CD4-positive, alpha-beta T cell treated with Interleukin-12 subunit alpha and Interleukin-12 subunit beta, for 1 hour (primary cell): ENCODE measurements around the gene NFIA.

Source experiments
- DNase-seq: peaks from one replicate; pipeline ENCODE4 v3.0.0-alpha.2; 2020

Gene NFIA

DNA sequence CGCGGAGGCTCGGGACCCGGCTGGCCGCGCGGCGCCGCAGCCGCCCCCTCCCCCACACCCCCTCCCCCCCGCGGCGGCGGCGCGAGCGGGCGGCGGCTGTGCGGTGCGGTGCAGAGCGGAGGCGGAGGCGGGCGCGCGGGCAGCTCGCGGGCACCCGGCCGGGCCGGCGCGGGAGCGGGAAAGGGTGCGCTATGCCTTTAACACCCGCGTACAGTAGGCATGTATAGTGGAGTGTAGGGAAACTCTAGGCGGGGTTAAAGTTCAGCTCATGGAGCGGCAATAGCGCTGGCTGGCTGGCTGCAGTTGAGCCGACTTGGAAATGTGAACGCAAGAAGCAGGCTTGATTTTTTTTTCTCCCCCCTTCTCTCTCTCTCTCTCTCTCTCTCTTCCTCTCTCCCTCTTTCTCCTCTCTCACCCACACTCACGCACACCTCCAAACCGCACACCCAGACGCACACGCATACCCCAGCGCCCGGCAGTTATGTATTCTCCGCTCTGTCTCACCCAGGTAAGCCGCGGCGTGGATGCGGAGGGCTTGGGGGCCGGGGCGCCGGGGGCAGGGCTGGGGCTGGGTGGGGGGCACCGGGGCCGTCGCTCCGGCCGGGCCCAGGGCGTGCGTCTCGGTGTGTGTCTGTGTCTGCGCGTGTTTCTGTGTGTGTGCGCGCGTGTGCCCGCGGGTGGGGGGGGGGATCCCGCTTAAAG is at the start of gene NFIA:
TSS of gene NFIA (plus strand) at position 251 of the 702 bp plus-strand sequence.
- DNase-seq = peak; percentile 37

DNA sequence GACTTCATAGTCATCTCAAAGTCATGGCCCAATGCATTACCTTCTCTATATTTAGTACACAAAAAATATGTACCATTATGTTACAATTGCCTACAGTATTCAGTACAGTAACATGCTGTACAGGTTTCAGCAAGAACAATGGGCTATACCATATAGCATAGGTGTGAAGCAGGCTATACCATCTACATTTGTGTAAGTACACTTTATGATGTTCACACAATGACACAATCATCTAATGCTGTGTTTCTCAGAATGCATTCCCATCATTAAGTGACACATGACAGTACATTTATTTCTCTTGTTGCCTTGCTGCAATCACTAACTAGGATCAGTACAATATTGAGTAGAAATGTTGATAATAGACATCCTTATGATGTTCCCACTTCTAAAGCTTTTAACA is 46.5 kb upstream of the NFIA start:
- no peak for DNase-seq

DNA sequence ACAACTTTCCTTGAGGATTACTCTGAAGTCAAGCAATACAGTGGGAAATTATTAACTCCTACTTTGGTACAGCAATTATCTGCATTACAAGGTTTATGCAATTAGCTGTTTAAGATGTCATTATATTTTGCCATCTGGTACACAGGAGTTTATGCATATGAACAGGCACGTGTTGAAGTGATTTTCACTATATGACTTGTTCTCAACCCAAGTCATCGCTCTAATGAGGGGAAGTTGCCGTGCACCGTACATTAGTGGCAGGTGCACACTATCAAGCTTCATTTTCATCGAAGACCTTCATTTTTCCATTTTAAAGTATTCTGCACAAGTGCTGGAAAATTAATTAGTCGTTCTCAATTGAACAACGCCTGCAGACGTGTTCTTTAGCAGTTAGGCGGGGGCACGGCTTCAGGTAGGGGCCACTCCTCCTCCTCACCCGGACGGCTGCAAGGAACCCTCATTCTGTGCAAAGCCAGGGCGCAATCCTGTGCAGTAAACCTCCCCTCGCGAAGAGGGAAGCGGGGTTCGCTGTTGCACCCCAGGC is 39.8 kb upstream of the NFIA start:
- DNase-seq = no peak

DNA sequence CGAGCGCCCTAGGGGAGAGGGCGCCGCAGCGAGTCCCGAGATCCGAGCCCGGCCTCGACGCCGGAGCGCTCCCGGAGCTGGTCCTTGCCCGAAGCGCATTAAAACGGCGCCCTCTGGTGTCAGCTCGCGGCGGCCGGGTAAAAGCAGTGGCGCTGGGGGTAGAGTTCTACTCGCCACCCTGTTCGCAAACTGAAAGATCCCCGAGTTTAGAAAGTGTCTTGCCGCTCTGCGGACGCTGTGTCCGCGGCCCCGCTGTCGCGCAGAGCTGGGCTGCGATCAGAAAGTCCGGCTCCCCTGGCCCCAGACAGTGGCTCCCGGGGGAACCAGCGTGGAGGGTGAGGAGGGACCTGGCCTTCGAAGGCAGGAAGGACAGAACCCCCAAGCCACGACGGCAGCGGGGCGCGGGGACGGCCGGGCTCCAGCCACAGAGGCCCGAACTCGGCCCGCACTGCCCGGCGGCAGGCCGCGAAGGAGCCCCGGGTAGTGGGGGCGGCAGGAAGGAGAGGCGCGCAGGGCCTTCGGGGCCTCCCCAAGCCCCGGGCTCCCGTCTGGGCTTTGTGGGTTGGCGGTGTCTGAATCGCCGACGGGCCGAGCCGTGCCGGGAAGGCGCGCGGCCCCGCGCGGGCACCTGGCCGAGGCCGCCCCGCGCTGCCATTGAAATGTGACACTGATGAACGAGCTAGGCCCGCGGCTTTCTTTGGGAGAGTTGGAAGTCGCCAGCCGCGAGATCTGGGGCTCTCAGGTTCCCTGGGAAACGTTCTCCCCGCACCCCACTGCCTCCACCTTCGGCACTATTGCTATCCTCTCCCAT is 39.1 kb upstream of the NFIA start:
- DNase-seq = peak; percentile 81

DNA sequence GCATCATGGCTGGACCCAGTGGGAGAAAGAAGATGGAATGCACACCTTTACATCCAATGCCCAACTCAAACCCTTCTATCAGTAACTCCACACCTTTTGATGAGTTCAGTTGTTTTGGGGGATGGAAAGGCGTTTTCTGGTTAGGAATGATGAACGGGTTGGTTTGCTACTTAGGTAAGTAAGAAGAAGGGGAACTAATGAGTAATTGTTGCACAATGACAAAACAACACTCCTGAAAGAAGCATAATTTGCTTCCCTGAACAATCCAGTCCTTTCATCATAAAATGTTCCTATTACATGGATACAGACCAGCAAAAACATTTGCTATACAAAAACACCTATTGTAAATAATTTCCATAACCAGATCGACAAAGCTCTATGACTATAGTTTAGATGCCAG is 35.9 kb upstream of the NFIA start:
- no peak for DNase-seq

DNA sequence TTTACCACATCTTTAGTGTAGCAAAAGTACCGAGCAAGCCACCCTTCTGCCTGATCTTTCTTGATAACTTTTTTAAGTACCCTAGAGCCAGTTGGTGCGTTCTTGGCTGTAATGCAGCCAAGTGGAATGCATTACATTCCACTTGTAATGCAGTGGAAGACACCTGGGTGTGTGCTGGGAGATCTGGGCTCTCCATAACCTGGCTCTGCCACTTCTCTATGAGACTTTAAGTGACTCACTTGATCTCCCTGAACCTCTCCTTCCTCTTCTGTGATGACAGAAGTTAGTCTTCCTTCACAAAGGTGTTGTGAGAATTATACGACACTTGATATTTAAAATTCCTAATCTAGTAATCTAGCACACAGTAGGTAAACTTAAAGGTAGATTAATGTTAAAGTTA is 35.3 kb upstream of the NFIA start:
- no peak for DNase-seq

DNA sequence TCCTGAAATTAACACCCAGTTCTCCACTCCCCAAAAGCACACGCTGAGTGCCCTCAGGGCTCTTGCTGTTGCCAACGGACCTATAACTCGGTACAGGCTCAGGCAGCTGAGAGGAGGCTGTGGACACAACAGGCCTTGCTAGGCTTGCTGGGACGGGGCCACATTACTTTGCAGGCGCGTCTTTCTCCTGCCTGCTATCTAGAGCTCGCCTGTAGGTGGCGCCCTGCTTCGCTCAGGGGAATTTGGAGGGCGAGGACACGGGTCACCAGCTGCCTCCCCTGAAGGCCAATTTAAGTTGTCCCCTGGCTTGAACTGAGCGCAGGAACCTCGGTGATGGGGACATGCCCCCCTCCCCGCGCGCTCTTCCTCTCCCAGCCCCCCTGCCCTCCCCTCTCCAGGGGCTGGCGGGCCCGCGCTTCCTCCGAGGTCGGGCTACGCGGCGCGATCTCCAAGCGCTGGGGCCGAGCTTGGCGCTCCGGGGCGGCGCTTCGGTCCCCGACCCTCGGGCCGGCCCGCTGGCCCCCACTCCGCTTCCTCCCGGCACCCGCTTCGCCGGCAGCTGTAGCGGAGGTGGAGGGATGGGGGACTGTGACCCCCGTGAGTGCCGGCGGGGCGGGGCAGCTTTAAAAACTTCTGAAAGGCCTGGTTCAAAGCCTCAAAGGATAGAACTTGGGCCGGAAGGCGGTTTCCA is 32.4 kb upstream of the NFIA start:
- peak; percentile 89 for DNase-seq

DNA sequence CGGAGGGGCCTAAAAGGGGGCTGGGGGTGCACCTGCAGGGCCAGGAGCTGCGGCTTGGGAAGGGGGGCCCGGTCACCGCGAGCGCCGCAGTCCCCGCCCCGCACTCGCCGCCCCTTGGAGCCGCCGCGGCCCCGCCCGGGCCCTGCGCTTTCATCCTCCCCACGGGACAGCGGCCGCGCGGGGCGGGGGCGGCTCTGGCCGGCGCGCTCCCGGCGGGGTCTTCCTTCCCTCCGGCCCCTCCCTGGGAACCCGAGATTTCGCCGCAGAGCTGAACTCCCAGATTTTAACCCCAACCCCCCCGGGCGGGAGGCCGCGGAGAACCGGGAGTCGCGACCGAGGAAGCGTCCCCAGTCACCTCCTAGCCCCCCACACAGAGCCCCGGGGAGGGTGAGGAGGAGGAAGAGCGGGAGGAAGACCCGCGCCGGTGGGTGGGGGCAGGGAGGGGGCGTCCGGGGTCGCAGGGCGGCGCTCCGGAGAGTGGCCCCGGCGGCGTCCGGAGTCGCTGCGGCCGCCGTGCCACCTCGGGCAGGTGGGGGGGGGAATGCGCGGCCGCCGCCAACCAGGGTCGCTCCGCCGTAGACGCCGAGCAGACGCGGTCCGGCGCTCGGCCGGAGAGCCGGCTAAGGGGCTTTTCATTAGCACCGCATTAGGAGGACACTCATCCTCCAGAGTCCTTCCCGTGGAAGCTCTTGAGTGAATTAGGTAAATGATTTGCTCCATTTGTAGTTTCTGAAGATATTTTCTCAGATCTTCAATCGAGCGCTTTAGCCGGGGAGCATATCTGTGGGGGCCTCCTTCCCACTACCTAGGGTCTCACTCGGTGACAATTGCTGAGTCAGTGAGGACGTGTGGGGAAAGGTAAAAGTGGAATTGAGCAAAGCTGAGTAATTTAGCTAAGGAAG is 31.6 kb upstream of the NFIA start:
- DNase-seq = no peak

DNA sequence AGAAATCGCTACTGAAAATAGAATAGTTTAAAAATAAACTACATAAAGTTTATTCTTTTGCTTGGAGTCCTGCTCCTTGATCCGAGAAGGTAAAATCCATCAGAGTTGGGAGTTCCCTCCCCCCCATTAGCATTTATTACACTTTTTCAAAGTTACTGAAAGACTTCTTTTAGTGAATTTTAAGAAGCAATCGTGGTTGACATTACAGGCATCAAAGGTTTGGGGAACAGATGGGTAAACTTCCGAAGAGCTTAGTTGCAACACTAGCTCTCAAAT is 31.0 kb upstream of the NFIA start:
- DNase-seq = no peak

DNA sequence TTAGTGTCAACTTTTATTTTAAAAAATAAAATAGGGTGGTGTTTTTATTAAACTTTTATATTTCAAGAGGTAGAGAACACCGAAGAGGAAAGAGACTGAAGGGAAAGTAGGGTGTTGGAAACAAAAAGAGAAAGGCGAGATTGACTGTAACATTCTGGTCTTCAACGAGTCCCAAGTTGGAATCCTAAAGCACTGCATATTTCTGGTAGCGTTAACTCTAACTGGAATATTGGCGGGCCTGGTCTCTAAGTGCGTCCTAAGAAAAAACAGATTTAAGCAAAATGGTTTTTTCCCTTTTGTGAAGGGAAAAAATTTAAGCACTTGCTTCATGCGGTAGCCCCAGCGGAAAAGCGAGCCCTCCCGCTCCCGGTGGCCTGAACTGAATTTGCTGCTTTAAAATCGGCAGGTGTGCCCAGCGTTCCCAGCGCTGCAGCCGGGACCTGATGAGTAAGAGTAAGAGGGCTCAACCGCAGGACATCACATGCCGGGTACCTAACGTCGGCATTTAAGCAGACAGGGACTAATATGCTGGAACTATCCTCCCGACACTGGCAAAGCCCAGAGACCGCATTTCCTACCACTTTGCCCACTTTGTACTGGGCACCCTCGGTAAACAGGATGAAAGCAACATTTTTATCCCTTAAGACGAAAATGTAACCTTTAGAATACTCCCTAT is 30.5 kb upstream of the NFIA start:
- no peak for DNase-seq

DNA sequence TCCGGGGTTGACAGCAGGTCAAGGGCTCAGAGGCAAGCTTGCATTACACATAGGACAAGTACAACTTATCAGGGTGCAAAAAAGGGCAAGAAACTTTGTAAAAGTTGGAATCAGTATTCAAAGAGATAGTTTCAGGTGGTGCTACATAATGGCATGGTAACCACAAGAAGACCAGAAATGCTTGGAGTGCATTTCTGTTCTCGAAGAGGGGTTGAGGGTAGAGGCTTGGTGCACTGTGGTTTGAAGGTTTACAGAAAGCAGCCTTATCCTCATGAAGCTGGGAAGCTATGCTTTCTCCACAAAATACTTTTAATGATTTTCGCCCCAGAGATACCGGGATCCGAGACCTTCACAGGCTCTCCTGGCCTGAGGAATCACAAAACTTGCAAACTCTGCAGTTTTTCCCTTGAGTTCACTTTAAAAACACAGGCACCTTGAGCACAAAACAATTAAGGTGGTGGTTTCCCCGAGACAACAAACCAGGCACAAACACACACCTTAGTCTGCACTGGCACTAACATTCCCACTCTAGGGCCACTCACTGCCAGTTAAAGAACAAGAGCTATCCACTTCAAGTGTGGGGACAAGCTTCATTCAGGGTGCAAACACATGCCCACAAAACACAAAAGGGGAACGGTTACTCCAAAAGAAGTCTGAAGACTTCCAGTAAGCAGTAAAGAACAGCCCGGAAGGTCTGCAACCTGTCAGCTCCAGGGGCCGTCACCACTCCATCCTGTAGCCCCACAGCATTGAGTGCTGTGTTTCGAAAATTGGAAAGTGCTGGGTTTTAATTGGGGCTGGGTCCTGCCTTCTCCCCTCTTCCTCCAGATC is 29.8 kb upstream of the NFIA start:
- no peak for DNase-seq

DNA sequence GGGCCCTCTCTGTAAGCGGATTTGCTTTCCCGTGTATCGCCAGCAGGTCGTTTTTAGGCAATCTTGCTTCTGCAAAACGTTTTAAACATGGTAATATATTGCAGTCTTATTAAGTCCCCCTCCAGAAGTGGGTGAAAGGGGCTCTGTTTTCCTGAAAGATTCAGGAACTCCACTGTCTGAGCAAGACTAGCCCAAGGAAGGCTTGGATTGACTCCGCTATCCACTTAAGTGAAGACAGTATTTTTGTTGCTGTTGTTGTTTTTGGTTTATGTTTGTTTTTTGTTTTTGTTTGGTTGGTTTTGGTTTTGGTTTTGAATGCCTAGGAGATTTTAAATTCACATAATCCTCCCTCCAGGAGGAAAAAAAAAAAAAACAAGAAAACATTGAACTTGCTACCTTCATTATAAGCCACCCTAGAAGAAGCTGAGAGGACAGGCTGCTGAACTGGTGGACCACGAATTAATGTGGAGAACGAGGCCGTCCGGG is 29.1 kb upstream of the NFIA start:
- no peak for DNase-seq

DNA sequence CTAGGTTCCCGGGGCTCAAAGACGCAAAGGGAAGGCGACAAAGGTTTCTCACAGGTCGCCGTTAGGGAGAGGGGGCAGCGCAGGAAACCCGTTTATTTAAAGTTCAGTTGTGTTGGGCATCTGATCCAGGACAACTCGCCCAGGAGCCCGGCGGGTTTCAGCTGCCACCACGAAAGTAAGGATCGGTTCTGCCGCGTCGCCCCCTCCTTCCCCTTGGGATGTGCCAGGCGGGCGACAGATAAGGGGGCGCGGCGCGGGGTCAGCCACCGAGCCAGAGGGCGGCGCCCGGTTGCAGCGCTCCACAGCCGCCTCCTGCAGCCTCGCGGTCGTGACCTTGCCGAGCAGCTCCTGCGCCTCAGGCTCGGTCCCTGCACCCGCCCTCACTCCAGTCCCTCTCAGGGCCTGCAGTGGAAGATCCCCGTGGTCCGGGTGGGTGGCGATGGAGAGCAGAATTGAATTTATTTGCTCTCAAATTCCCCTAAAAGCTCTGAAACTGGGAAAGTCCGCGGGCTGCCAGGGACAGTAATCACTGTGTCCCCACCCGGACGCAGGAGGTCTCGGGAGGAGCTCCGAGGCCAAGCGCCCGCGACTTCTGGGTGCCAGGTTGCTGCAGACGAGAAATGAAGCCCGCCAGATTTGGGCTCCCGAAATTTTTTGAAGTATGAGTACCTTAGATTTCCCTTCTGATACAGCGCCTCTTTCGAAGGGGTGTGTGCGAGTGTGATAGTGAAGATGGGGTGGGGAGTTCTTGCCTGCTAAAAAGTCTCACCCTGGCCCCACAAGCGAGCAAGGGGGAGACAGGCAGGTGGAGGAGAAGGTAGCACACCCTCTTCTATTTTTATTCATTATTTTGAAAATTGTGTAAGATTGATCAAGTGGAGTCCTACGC is 28.4 kb upstream of the NFIA start:
- no peak for DNase-seq

DNA sequence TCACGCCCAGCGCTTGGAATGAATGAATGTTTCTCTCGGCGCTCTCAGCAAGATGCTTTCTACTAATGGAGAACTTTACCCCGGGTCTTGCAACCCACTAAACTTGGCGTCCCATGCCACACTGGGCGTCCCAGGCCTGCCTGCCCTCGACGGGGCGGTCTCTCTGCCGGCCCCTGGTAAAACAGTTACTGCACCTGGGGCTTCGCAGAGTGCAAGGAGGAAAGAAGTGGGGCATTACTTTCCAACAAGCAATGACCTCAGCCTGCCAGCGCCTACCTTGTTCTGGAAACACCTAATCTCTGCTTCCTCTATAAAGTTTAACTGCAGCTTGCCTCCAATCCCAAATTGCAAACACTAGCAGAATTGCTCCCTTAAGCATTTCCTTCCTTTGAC is 27.8 kb upstream of the NFIA start:
- DNase-seq = no peak

DNA sequence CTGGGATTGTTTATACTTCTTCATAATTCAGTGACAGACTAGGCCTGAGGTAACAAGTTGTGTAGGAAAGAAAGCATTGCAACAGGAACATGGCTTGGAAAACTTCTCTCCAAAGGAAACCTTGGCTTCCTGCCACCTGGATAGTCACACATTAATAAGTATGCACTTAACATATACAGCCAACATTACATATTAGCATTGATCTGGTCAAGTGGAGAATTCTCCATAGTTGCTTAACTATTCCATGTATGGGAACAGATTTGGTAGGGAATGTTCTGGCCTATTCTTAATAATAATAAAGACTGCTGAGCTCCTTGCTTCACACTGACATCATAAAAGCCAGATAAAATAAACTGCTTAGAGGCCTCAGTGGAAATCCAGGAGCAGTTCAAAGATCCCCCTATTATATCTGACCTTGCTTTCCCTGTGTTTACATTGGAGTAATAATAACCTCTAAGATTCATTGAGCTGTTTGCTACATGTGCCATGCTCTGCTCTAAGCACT is 27.2 kb upstream of the NFIA start:
- no peak for DNase-seq

DNA sequence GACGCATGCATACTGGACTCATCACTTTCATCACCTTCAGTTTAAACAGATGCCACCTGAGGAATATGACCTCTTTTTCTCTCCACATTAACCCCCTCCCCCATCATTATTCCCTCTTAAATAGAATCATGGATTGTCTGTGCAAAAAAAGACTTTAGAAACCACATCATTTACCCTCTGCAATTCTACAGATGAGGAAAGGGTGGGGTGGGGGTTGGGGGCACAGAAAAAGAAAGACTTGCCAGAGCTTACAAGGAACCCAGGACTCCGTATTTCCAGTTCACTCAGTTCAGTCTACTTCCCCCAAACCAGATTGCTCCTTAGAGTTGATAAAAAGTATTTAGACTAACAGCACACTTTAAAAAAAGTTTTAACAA is 26.2 kb upstream of the NFIA start:
- DNase-seq = no peak

DNA sequence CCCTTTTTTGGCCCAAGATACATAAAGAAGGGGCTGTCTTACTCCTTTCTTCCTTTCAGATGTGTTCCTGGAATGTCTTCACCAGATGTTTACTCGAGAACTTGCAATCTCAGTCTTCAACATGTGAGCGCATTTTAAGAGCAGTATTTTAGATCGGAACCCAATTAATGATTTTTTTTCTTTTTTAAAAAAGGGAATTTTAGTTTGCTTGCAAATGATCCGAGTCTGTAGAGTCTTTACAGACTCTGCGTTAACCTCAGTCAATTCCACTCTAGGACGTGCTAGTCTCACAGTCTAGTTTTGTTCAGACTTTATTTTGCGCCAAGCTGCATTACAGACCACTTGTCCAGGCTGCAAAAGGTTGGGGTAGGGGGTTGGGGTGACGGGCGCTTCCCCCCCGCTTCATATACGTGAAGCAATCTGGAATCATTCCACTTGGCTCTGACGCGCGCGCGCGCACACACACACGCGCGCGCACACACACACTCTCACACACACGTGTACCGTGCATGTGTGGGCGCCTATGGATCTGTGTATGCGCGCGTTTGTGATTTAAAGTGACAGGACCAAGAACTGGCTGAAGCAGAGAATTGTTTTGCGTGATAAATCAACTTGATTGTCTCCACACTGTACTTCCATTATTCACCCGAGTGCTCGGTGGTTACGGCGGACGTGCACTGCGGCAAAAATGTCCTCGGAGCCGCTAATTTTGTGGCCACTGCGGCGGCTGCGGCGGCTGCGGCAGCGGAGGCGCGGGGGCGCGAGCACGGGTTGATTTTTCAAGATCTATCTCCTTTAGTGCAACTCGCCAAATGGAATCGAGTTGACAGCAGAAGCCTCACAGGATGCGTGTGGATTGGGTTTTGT is 25.6 kb upstream of the NFIA start:
- DNase-seq = peak; percentile 41

DNA sequence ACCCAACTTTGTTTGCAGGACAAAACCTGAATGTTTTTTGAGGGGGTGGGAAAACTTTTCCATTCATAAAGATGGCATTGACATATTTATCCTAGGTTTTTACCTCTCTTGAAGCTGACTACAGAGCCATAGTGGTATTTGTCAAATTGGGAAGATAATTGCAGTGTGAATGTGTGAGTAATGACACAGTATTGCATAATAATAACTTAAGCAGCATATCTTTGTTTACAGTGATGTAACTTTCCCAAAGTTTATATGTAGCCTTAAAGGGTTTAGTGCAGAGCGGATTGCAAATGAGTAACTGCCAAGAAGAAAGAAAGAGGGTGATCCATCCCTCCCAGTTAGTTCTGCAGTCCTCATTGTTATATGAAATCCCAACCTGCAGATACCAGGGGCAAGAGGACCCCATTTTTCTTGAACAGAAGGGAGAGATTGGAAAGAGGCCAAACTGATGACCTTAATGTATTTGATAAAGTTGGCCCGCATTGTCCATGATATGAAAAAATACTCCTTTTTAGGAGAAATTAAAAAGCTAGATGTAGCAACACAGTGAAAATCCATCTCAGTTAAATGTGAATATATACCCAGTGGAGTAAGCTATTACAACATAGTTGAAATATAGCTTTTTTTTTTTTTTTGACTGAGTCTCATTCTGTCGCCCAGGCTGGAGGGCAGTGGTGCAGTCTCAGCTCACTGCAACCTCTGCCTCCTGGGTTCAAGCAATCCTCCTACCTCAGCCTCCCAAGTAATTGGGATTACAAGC is 23.7 kb upstream of the NFIA start:
- DNase-seq = no peak
